NCI-H774 (cell line): ENCODE data around the gene FGF14.

ENCODE experiments used
- DNase-seq: peaks from one replicate; lab custom pipeline; 2025; lab: John Stamatoyannopoulos, UW

FGF14 gene

GRCh38 chr13:102367836-102368235 is 34.0 kb downstream of the FGF14 start:
- DNase-seq = no peak

DNA sequence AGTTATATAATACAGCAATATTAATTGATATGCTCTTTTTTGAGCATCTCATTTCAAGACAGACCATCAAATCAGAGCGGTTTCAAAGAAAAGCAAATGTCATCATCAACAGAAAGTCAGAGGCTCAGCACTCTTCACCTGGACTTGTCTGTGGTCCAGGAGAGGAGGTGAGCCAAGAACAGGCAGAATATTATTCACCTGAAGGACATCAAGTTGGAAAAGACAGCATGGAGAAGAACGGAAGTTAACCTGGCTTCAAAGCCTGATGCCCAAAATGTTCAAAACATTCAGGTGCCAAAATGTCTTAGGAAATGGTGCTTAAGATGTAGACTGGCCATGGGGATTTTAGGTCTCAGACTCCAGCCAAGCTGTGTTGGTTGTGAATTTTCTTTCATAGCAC is 40.7 kb downstream of the FGF14 start:
- no peak for DNase-seq

DNA sequence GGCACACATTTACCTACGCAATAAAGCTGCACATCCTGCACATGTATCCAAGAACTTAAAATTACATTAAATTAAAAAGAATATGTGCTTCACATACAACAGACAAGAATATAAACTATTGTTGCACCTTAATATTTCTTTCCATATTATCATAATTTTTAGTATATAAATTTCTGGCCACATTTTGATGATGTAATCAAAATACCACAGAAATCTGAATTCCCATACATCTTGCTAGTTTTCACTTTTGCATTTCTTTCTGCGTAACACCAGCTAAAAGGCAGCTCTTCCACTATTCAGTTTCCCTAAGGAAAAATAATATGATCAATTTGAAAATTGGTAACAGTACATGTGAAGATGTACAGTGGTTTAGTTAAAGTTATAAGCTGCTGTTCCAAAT is 42.6 kb downstream of the FGF14 start:
- DNase-seq = no peak

- DNase-seq = no peak
These were observed 46.6 kb downstream of the FGF14 start for GRCh38 chr13:102355251-102355650.

- no peak for DNase-seq
These were observed 47.8 kb downstream of the FGF14 start for GRCh38 chr13:102354011-102354410.

- DNase-seq = no peak
These were observed 50.3 kb downstream of the FGF14 start for GRCh38 chr13:102351521-102351920.

GRCh38 chr13:102347490-102347889 is 54.4 kb downstream of the FGF14 start:
- no peak for DNase-seq

DNA sequence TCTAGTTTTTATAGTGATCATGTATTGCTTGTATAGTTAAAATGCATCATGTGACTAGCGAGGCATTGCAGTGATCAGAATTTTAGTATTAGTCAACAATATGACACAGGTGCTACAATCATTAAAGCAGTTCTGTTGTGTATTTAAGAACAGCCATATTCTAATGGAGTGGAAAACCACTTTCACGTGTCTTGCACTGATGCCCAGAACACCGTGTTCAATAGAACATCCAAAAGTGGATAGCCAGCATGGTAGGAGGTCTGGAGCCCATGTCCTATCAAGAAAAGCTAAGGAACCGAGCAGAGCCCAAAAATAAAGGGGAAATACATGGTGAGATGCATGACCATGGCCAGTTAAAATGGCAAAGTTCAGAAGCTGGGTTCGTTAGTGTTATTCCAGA is 55.1 kb downstream of the FGF14 start:
- DNase-seq = no peak

GRCh38 chr13:102344410-102344809 is 57.4 kb downstream of the FGF14 start:
- no peak for DNase-seq

GRCh38 chr13:102333320-102334198 is 68.3 kb downstream of the FGF14 start:
- peak; percentile 54 for DNase-seq

- DNase-seq = no peak
These were observed 72.9 kb downstream of the FGF14 start for GRCh38 chr13:102328909-102329308.

GRCh38 chr13:102327119-102327617 is 74.7 kb downstream of the FGF14 start:
- DNase-seq = no peak

DNA sequence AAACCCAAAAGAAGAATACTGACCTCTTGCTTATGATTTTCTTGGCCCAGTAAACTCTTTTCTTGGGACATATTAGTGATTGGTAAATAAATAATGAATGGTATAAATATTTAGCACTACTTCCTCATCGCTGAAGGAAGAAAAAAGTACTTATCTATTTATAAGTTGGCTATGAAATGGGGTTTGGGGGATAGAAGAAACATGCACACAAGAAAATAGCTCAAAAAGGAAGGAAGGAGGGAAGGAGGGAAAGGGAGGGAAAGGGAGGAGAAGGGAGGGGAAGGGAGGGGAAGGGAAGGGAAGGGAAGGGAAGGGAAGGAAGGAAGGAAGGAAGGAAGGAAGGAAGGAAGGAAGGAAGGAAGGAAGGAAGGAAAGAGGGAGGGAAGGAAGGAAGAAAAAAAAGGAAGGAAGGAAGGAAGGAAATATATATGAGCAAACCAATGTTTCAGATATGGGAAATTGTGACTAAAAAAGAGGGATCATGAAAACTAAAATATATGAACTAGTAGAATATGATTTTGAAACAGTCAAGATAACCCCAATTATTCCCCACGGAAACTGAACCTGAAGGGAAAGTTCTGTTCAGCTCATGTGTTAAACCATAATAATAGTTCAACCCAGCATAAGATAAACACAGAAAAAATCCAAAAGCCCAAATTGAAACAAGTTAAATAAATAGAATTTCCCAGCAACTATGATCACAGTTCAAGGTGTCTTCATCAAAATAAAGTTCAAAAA is 75.3 kb downstream of the FGF14 start:
- no peak for DNase-seq

- DNase-seq = no peak
These were observed 76.5 kb downstream of the FGF14 start for GRCh38 chr13:102325321-102325720.

DNA sequence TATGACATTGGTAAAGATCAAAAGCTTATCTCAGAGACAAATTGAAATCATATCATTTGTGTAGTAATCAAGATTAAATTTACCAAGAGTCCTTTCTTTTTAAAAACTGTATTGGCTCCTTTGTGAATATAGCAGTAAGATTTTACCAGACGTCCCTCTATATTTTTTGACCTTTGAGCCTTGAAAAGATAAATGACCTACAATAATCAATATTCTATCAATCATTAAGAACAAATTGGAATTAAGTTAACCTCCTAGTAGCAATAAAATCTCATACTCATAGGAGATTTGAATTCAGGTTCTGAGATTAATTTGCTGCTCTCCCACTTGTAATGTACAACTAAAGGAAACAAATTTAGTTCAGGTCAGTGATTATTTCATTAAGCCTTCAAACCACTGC is 78.3 kb downstream of the FGF14 start:
- no peak for DNase-seq

- DNase-seq = no peak
These were observed 78.8 kb downstream of the FGF14 start for GRCh38 chr13:102323012-102323411.

- DNase-seq = no peak
These were observed 79.6 kb downstream of the FGF14 start for GRCh38 chr13:102322211-102322610.

- DNase-seq = no peak
These were observed 83.6 kb downstream of the FGF14 start for GRCh38 chr13:102318233-102318632.

- DNase-seq = no peak
These were observed 84.3 kb downstream of the FGF14 start for GRCh38 chr13:102317593-102317992.

DNA sequence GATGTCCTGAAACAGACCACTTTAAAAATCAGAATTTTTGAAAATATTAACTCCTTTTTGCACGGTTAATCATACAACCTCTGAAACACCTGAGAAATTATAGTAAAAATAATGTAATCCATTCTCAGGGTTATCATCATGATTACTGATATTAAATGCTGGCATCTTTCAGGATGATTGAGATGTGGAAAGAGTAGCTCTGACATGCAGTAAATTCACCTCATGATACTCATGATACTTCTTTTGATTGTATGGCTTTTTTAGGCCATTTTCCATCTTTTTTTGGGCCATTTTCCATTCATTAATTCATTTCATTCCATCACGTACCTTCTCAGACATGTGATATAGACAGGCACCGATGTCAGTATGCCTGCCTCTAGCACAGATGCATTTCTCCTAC is 85.1 kb downstream of the FGF14 start:
- no peak for DNase-seq

DNA sequence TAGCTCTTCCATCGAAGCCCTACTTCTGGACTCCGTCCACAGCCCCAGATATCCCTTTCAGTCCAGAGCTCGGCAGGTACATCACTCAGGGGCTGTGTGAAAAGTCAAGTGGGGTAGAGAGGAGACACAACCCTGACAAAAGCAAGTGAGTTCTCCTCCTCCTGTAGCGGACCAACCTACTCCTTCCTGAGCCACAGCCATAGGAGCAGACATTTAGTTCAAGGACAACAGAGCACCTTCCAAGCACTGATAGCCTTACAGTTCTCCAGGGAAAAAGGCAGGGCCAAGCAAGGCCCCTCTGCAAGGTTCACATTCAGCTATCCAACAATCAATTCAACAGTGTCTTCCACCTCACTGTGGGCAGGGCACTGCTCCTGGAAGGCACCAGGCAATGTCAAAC is 89.0 kb downstream of the FGF14 start:
- DNase-seq = no peak

GRCh38 chr13:102311901-102312300 is 89.9 kb downstream of the FGF14 start:
- DNase-seq = no peak

GRCh38 chr13:102311419-102311796 is 90.4 kb downstream of the FGF14 start:
- no peak for DNase-seq
